Stromal cell of bone marrow (primary cell): ENCODE measurements around the gene SV2A.
"Not testable (repeated sequence)": the region's sequence is repeated elsewhere in the genome, so short reads cannot be mapped to it uniquely, and the experiment has no call there.

Experiments used
- DNase-seq: peaks from one replicate; pipeline ENCODE4 v3.0.0-alpha.2; 2012; ENCODE audit warnings: low read depth

Gene SV2A

GRCh38 chr1:149927563-149928400 is 10.1 kb upstream of the SV2A start, which contains the start of gene SF3B4:
Gene SF3B4, minus strand, starts transcription at chr1:149927803. Its CDS starts 44 bp downstream, at chr1:149927759.
- DNase-seq = peak; percentile 85

- no peak for DNase-seq
Measured at GRCh38 chr1:149927056-149927562, 9.5 kb upstream of the SV2A start.

GRCh38 chr1:149926296-149926695 is 8.7 kb upstream of the SV2A start:
- no peak for DNase-seq

GRCh38 chr1:149925751-149926150 is 8.1 kb upstream of the SV2A start:
- no peak for DNase-seq

- no peak for DNase-seq
Measured at GRCh38 chr1:149925345-149925744, 7.7 kb upstream of the SV2A start.

GRCh38 chr1:149923626-149924025 is 6.0 kb upstream of the SV2A start:
- DNase-seq = no peak

- DNase-seq = no peak
Measured at GRCh38 chr1:149916898-149917252, 769 bp downstream of the SV2A start.

GRCh38 chr1:149916193-149916897 is 1.3 kb downstream of the SV2A start:
- DNase-seq = no peak

- no peak for DNase-seq
Measured at GRCh38 chr1:149915429-149916192, 2.0 kb downstream of the SV2A start.

- no peak for DNase-seq
Measured at GRCh38 chr1:149914545-149914944, 3.1 kb downstream of the SV2A start.

GRCh38 chr1:149906570-149907075 is 11.0 kb downstream of the SV2A start:
- DNase-seq = no peak

- no peak for DNase-seq
Measured at GRCh38 chr1:149903836-149904491, 13.7 kb downstream of the SV2A start.

GRCh38 chr1:149899460-149900284 is 18.0 kb downstream of the SV2A start, which contains the start of gene BOLA1:
Gene BOLA1, plus strand, starts transcription at chr1:149899568. Its CDS starts 492 bp downstream, at chr1:149900060.
- DNase-seq = peak; percentile 89

- no peak for DNase-seq
Measured at GRCh38 chr1:149896575-149896974, 21.1 kb downstream of the SV2A start.

GRCh38 chr1:149888999-149889289 is 28.7 kb downstream of the SV2A start:
- DNase-seq = no peak

GRCh38 chr1:149888247-149888998 is 29.2 kb downstream of the SV2A start:
- peak; percentile 83 for DNase-seq

GRCh38 chr1:149887456-149888246 is 30.0 kb downstream of the SV2A start:
- DNase-seq = peak; percentile 99

- DNase-seq = not testable (repeated sequence)
Measured at GRCh38 chr1:149887196-149887455, 30.5 kb downstream of the SV2A start.

GRCh38 chr1:149886396-149887195 is 31.0 kb downstream of the SV2A start:
- peak; percentile 99 for DNase-seq
